ENCODE measurements around the gene PACRG.

PACRG gene

GRCh38 chr6:163349696-163350095 lies 621.9 kb downstream of the PACRG start:
- Histone ChIP-seq H3K4me1 (peaks cover 0 to 14% (median 5%) of the 10 kb centered on the region in 4 donors), H3K27ac (no peak overlapping the region)

GRCh38 chr6:163351013-163351412 lies 623.2 kb downstream of the PACRG start:
- no peak for TF ChIP-seq CTCF (IDR thresholded peaks at IDR 0.05)

More at GRCh38 chr6:163349696-163350095, 621.9 kb downstream of the PACRG start:
- H3K27me3 ChIP-seq = no peaks in the 10 kb centered on the region
- no peak overlapping the region for H3K4me3 ChIP-seq
- H3K36me3 ChIP-seq = no peaks in the 10 kb centered on the region
- DNase-seq = no peak
- no peaks in the 10 kb centered on the region for H3K9me3 ChIP-seq
- intact Hi-C loops (cut with DNase I; ENCODE audit: low total_unique reads) = no loop called here
- TF ChIP-seq CTCF (IDR thresholded peaks at IDR 0.05) = no peak

GRCh38 chr6:163352011-163352685 lies 624.4 kb downstream of the PACRG start:
- intact Hi-C loops (cut with DNase I; ENCODE audit: low total_unique reads) = no loop called here
- H3K36me3 ChIP-seq = no peaks in the 10 kb centered on the region
- no peak overlapping the region for H3K27ac ChIP-seq
- H3K9me3 ChIP-seq = no peaks in the 10 kb centered on the region
- H3K4me1 ChIP-seq = peaks cover 0 to 24% (median 6%) of the 10 kb centered on the region in 4 donors
- H3K4me3 ChIP-seq = no peak overlapping the region
- no peak for DNase-seq
- TF ChIP-seq CTCF (IDR thresholded peaks at IDR 0.05) = no peak
- H3K27me3 ChIP-seq = no peaks in the 10 kb centered on the region

More at GRCh38 chr6:163351013-163351412, 623.2 kb downstream of the PACRG start:
- peaks cover 0 to 27% (median 11%) of the 10 kb centered on the region in 4 donors for H3K4me1 ChIP-seq
- no peaks in the 10 kb centered on the region for H3K9me3 ChIP-seq
- no peaks in the 10 kb centered on the region for H3K36me3 ChIP-seq
- intact Hi-C loops (cut with DNase I; ENCODE audit: low total_unique reads) = no loop called here
- H3K4me3 ChIP-seq = no peak overlapping the region
- no peaks in the 10 kb centered on the region for H3K27me3 ChIP-seq
- no peak overlapping the region for H3K27ac ChIP-seq
- DNase-seq = no peak

- H3K9me3 ChIP-seq = no peaks in the 10 kb centered on the region
- H3K4me3 ChIP-seq = no peak overlapping the region
- TF ChIP-seq CTCF (IDR thresholded peaks at IDR 0.05) = no peak
- H3K36me3 ChIP-seq = no peaks in the 10 kb centered on the region
- DNase-seq = no peak
- H3K4me1 ChIP-seq = peaks cover 0 to 20% (median 6%) of the 10 kb centered on the region in 4 donors
- H3K27me3 ChIP-seq = no peaks in the 10 kb centered on the region
- H3K27ac ChIP-seq = no peak overlapping the region
- intact Hi-C loops (cut with DNase I; ENCODE audit: low total_unique reads) = no loop called here
Measured at GRCh38 chr6:163352966-163353365, 625.2 kb downstream of the PACRG start.

GRCh38 chr6:163354085-163354484 lies 626.3 kb downstream of the PACRG start:
- H3K4me3 ChIP-seq = no peak overlapping the region
- DNase-seq = peak in 1 of 2 donors; percentile 55
- H3K9me3 ChIP-seq = no peaks in the 10 kb centered on the region
- intact Hi-C loops (cut with DNase I; ENCODE audit: low total_unique reads) = no loop called here
- H3K36me3 ChIP-seq = no peaks in the 10 kb centered on the region
- H3K27ac ChIP-seq = no peak overlapping the region
- H3K27me3 ChIP-seq = no peaks in the 10 kb centered on the region
- H3K4me1 ChIP-seq = peaks cover 0 to 20% (median 6%) of the 10 kb centered on the region in 4 donors
- TF ChIP-seq CTCF (IDR thresholded peaks at IDR 0.05) = no peak
